ENCODE data around the gene SPECC1L.
"Not testable (repeated sequence)": the region's sequence is repeated elsewhere in the genome, so short reads cannot be mapped to it uniquely, and the experiment has no call there.

SPECC1L gene

DNA sequence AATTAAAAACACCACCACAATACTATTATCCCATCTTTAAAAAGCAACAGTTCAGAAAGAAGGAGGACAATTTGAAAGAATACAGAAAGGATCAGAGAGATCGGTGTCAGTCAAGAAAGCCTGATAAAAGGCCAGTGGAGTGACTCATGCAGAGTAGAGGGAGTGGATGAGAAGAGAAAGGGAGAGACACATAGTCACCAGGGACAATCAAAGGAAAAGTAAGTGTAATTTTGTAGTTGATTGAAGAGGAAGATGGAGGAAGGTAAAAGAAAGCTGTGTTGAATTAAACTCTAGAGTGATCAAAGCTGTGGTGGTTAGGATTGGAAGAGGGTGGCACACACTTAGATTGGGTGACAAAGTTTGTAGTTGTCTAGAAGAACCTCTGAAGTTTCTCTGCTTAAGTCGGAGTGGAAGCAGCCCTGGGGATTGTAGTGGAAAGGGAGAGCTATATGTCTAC is 14.1 kb downstream of the SPECC1L start:
- no peak for DNase-seq (ENCODE audit: low read depth in 2 of 2)

DNA sequence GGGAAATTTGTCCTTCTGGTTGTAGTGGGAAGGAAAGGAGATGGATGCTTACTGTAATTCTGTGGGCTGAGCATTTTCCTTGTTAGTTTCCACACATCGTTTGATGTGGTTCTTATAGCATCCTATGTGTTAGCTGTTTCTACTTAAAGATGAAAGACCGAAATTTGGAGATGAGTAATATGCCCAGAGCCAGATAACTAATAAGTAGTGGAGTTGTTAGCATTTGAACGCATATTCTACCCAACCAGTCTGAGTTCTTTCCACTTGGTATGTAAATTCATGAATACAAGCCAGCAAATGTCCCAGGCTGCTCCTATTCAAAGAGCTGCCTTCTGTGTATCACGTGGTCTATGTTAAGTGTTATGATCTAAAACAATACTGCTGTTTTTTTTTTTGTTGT is 14.6 kb downstream of the SPECC1L start:
- no peak for DNase-seq (ENCODE audit: low read depth in 2 of 2)

DNA sequence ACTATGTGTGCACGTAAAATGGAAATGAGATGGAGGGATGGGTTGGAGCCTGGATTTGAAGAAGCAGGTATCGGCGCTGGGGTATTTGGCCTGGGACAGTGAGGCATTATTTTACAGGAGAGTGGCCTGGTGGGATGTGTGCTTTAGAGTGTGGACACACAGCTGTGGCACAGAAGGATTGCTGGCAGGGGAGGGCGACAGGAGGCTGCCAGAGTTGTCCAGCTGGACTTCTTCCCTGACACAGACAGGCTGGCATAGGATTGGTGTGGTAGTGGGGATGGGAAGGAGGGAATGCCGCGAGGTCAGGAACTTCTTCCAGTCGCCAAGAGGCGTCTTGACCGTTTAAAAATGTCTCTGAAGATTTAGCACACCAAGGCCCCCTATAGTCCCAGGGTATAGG is 16.6 kb downstream of the SPECC1L start:
- DNase-seq (ENCODE audit: low read depth in 2 of 2) = not testable (repeated sequence)

DNA sequence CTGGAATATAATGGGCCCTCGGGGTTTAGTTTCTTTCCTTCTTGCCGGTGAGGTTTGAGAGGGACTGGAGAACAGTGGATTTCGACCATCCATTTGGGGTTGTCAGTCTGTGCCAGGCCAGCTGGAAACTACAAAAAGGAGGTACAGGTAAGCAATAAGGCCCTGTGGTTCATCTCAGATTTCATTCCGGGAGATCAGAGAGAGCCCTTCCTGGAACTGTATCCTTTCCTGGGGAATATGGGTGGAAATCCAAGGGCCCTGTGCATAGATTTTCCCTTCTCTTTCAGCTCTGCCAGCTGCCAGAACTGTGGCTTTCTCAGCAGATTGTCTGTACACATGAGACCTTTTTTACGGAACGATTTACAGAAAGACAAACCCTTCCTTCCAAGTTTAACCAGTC is 17.2 kb downstream of the SPECC1L start:
- not testable (repeated sequence) for DNase-seq (ENCODE audit: low read depth in 2 of 2)

DNA sequence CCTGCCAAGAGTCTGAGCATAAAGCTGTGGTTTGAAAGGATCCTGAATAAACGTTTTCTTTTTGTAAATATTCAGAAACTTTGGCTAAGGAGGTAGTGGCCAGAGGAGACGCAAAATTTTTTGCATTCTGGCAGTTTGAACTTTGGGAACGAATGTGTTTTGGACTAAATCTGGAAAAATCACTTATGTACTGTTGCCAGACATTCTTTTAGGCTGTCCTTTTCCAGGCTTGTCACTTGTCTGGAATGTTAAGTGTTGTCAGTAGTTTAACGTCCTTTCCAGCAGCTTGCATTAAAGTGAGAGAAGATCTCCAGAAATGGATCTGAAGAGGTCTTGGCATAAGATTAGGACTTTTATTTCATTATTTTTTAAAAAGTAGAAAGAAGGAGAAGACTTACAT is 18.5 kb downstream of the SPECC1L start:
- DNase-seq (ENCODE audit: low read depth in 2 of 2) = no peak

DNA sequence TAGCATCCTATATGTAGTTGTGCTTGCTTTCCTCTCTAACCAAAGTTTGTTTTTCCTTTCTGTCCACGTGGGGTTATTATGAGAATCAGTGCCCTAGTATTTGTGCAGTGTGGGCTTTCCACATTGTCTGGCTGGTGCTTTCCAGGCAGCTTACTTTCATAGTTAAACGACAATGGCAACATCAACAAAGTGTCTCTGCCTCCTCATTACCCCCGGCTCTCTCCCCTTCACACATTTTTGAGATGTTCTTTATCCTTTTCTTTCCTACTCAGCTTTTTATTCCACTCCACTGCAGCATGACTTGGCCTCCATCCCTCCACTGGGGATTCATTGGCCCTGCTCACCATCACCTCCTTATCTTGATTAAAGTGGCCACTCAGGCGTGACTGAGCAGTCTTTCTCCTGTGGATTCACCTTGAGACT is 19.1 kb downstream of the SPECC1L start:
- no peak for DNase-seq (ENCODE audit: low read depth in 2 of 2)

DNA sequence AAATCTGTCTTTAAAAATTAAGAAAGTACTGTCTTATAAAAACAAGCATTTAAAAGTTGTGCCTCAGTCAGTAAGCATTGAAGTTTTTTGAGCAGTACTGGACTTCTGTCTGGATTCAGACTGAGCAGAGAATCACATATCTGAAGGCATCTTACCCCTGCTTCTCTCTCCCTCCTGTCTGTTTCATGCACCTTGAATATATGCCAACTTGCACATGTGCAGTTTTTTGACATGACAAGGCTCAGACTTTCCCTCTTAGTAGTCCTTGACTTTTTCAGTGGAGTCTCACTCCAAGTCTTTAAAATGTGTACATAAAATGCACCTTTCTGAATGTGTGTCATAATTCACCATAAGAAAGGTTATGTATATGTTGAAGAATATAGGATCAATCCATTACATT is 19.8 kb downstream of the SPECC1L start:
- DNase-seq (ENCODE audit: low read depth in 2 of 2) = no peak

DNA sequence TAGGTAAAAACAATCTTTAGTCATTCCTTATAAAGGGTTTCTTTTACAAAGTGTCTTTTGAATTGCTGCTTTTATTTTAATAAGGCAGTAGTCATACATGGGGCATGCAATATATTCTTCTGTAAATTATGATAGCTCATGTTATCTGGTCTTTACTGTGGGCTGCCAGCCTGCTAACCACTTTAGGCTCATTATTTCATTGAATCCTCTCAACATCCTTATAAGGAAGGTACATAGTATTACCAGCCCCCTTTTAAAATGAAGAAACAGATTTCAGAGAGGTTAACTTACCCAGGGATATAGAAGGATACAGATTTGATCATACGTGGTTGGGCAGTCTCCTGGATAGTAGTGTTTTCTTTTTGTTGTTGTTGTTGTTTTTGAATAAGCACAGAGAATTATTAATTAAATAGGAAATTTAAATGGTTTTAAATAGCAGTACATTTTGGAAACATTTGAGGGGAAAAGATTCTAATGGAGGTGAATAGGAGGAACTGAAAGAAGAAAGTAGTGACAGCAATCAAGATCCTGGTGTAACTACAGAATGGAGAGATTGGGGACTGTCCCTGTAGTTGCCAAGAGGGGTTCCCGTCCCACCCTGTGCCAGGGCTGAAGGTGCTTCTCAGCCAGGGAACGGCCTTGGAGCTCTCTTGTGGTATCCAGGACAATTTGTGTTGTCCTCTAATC is 21.0 kb downstream of the SPECC1L start:
- no peak for DNase-seq (ENCODE audit: low read depth in 2 of 2)

DNA sequence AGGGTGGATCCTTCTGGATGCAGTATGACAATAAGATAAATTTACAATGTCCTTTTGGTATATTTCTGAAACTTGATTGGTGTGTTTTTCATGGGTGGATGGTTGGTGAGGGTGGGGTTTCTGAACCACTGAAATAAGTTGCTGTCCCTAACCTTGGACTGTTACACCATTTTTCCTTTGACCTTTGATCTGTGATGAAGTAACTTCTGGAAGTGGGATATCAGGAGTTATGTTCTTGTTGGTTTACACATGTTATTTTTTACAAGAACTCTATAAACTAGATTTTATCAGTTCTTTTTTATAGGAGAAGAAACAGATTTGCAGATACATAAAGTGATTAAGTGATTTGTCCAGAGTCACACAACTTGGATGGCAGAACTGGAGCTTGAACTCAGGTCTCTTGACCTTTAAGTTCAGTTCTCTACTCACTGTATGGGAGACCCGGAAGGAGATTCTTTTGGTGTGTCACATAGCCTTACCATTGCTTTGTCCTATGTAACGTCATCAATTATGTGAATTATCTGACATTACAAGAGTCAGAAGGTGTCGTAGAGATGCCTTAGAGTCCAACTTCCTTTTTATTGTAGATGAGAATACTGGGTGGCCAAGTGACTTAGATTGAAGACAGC is 21.7 kb downstream of the SPECC1L start:
- not testable (repeated sequence) for DNase-seq (ENCODE audit: low read depth in 2 of 2)

DNA sequence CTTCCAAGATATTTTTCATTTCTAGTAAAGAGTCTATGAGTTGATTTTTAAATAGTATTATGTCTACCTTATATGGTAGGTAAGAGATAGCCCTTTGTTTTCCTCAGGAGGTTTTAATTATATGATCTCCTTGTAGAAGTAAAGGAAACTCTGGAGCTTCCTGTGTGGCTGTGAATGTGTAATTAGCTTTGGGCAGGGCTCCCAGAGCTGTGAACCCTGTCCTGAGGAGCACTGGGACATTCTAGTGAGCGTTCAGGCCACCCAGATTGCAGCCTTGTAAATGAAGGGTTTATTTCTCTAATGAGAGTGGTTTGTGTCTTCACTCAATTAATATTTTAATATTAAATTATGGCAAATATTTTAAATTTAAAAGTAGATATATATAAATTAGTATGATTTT is 24.3 kb downstream of the SPECC1L start:
- DNase-seq (ENCODE audit: low read depth in 2 of 2) = not testable (repeated sequence)

DNA sequence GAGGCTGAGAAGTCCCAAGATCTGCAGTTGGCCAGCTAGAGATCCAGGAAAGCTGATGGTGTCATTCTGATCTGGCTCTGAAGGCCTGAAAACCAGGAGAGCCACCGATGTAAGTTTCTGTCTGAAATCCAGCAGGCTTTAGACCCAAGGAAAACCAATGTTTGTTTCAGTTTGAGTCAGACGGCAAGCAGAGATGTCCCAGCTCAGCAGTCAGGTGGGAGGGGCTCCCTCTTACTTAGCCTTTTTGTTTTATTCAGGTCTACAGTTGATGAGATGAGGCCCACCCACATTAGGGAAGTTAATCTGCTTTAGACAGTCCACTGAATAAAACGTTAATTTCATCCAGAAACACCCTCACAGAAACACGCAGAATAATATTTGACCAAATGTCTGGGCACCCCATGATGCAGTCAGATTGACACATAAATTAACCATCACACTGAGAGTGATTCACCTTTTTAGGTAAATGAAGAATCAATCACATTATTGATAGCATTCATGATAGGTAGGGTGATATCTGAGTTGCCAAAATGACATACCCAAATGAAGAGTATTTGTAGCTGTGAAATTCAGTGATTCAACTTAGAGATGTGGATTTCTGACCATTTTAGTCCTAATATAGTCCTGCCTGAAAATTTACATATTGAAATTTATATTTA is 28.0 kb downstream of the SPECC1L start:
- DNase-seq (ENCODE audit: low read depth in 2 of 2) = not testable (repeated sequence)

DNA sequence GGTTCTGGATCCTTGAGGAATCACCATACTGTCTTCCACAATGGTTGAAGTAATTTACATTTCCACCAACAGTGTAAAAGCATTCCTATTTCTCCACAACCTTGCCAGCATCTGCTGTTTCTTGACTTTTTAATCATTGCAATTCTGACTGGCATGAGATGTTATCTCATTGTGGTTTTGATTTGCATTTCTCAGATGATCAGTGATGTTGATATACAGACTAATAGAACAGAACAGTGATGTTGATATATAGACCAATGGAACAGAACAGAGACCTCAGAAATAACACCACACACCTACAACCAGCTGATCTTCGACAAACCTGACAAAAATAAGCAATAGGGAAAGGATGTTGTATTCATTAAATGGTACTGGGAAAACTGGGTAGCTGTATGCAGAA is 29.9 kb downstream of the SPECC1L start:
- DNase-seq (ENCODE audit: low read depth in 2 of 2) = not testable (repeated sequence)

DNA sequence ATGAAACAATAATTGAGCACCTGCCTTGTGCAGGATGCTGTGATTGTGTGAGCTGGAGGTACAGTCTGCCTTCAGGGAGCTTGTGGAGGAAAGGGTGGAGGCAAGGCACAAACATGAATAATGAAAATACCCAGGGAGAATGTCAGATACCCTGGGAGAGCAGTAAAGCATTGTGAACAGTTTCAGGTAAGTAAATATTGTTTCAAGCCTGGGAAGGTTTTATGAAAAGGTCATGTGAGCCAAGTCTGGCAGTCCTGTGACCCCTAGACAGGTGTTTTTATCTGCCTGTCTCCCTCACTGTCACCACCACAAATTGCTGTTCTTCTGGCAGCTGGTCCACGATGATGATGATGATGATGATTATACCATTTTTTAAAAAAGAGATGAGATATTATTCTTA is 32.0 kb downstream of the SPECC1L start:
- no peak for DNase-seq (ENCODE audit: low read depth in 2 of 2)

DNA sequence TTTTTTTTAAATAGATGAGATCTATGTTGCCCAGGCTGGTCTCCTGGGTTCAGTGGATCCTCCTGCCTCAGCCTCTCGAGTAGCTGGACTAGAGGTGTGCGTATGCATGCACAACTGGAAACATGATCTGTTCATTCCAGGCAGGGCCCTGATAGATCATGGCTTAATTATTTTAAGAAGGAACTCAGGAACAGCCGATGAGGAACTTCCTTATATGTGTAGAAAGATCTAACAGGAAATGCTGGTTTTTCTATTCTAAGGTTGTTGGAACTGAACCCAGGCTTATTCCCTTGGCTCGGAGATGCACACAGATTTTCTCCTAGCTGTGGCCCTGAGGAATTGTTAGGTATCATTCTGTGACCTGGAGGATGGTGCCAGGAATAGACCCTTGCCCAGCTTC is 32.4 kb downstream of the SPECC1L start:
- no peak for DNase-seq (ENCODE audit: low read depth in 2 of 2)

DNA sequence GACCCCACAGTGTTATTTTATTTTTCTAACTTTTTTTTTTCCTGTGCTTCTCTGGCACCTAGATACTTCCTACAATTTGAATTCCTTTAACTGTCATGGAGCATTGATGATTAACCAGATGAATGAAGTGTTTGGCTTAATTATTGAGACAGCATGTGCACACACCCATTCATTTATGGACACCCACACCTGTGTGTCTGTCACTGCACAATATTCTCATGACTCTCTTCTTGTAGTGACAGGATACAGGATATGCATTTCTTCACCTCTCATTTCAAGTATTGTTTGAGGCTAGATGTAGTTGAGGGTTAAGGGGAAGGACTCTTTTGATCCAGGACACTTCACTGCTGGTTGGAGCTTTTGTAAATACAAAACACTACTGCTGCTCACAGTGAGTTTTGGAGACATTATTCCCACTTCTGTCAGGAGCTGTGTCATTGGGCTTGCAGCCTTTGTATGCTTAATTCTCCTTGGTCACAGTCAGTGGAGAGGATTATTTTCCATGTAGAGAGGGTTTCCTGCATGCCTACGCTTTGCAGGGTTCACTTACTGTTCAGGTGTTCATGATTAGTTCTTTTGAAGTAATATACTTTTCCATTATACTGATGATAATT is 33.5 kb downstream of the SPECC1L start:
- no peak for DNase-seq (ENCODE audit: low read depth in 2 of 2)

DNA sequence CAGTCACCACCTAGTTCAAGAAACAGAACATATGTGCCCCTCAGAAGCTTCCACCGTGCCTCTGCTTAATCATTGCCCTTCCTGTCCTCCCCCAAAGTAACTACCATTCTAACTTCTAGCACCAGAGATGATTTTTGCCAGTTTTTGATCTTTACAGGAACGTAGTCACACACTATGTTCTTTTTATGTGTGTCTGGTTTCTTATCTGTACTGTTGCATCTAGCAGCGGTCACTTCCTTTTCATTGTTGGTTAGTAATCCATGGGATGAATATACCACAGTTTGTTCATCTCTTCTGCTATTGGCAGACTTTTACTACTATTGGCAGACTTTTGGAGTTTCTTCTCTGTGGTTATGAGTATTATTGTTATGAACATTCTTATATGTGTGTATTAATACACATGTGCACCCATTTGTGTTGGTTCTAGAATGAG is 34.6 kb downstream of the SPECC1L start:
- no peak for DNase-seq (ENCODE audit: low read depth in 2 of 2)

DNA sequence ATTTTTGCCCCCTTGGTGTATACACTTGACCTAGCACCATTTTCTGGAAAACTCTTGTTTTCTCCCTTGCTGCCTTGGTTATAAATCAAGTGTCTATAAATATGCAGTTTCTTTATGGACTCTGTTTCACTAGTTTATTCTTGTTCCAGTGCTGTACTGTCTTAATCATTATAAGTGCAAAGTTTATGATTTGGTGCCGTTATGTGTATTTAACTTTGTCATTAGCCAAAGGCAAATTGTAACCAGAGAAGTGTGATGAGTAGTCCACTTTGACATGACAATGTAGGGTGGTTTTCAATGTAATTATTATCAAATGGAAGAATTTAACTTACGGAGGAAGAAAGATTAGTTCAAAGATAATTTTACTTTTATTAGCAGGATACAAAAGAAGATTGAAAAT is 40.3 kb downstream of the SPECC1L start:
- no peak for DNase-seq (ENCODE audit: low read depth in 2 of 2)

DNA sequence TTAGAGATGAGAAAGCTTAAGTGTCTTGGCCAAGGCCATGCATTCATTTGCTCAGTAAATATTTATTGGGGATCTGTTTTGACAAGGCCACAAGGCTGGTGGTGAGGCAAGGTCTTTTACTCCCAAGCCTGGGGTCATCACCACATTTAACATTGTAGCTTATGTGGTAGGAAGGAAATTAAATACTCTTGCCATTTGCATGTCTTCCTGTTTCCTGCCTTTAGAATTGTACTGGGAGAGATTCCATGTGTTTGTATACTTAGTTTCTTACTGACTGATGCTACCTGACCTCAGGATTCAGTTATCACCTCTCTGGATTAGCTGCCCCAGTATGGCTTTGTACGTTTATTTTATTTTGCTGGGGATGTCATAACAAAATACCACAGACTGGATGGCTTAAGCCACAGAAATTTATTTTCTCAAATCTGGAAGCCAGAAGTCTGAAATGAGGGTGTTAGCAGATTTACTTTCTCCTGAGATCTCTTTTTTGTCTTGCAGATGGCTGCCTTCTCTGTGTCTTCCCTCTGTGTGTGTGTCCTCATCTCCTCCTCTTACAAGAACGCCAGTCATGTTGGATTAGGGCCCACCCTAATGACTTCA is 44.8 kb downstream of the SPECC1L start:
- DNase-seq (ENCODE audit: low read depth in 2 of 2) = no peak

DNA sequence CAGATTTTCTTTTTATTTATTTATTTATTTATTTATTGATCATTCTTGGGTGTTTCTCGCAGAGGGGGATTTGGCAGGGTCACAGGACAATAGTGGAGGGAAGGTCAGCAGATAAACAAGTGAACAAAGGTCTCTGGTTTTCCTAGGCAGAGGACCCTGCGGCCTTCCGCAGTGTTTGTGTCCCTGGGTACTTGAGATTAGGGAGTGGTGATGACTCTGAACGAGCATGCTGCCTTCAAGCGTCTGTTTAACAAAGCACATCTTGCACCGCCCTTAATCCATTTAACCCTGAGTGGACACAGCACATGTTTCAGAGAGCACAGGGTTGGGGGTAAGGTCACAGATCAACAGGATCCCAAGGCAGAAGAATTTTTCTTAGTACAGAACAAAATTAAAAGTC is 45.6 kb downstream of the SPECC1L start:
- DNase-seq (ENCODE audit: low read depth in 2 of 2) = not testable (repeated sequence)

DNA sequence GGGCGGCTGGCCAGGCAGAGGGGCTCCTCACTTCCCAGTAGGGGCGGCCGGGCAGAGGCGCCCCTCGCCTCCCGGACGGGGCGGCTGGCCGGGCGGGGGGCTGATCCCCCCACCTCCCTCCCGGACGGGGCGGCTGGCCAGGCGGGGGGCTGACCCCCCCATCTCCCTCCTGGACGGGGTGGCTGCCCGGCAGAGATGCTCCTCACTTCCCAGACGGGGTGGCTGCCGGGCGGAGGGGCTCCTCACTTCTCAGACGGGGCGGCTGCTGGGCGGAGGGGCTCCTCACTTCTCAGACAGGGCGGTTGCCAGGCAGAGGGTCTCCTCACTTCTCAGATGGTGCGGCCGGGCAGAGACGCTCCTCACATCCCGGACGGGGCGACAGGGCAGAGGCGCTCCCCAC is 46.9 kb downstream of the SPECC1L start:
- not testable (repeated sequence) for DNase-seq (ENCODE audit: low read depth in 2 of 2)

DNA sequence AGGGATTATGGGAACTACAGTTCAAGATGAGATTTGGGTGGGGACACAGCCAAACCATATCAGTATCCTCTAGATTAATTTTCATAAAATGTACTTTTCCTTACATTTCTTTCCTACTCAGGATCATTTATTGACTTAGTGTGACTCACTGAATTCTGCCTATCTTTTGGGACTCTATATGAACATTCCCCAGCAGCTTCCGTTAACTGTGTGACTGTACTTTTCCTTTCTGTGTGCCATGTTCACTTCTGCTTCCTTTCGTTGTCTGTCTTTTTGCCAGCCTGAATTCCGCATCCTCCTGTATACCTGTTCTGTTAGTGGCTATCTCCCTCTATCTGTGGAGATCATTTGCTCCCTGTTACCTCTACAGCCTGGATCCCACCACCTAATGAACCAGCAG is 48.8 kb downstream of the SPECC1L start:
- no peak for DNase-seq (ENCODE audit: low read depth in 2 of 2)

DNA sequence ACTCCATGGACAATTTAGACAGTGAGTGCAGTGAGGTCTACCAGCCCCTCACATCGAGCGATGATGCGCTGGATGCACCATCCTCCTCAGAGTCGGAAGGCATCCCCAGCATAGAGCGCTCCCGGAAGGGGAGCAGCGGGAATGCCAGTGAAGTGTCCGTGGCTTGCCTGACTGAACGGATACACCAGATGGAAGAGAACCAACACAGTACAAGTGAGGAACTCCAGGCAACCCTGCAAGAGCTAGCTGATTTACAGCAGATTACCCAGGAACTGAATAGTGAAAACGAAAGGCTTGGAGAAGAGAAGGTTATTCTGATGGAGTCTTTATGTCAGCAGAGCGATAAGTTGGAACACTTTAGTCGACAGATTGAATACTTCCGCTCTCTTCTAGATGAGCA is 51.4 kb downstream of the SPECC1L start:
- DNase-seq (ENCODE audit: low read depth in 2 of 2) = no peak
